Smooth muscle cell (in vitro differentiated cells): ENCODE measurements around the gene FUT9. TPM values are rescaled to one million over a fixed set of nuclear protein-coding genes. Genes with fewer than 3 reads are reported as not detected.

ENCODE experiments used
- DNase-seq: peaks from one replicate; lab custom pipeline; 2025; ENCODE audit not compliant: unreplicated experiment; lab: John Stamatoyannopoulos, UW
- H2AFZ ChIP-seq: fragments of 200-600 bp; sonication (generic); 2 replicates; pipeline ENCODE4 v1.6.0; 2016; ENCODE audit warnings: antibody characterized with exemption, low read depth, mild to moderate bottlenecking
- H3F3A ChIP-seq: fragments of 200-600 bp; sonication (generic); 2 replicates; pipeline ENCODE4 v1.6.0; 2017; ENCODE audit warnings: antibody characterized with exemption, low read depth
- H3K27ac ChIP-seq: fragments of 200-600 bp; sonication (generic); 2 replicates; pipeline ENCODE4 v1.5.1; 2016; ENCODE audit warnings: low read depth, mild to moderate bottlenecking
- H3K27me3 ChIP-seq: fragments of 200-600 bp; sonication (generic); 2 replicates; pipeline ENCODE4 v1.6.1; 2016; ENCODE audit warnings: low read depth, mild to moderate bottlenecking
- H3K36me3 ChIP-seq: fragments of 200-600 bp; sonication (generic); 2 replicates; pipeline ENCODE4 v1.5.1; 2016; ENCODE audit warnings: low read depth
- H3K4me1 ChIP-seq: fragments of 200-600 bp; sonication (generic); 2 replicates; pipeline ENCODE4 v1.5.1; 2016; ENCODE audit warnings: low read depth
- H3K4me2 ChIP-seq: fragments of 200-600 bp; sonication (generic); 2 replicates; pipeline ENCODE4 v1.6.0; 2016; ENCODE audit warnings: mild to moderate bottlenecking
- H3K4me3 ChIP-seq: fragments of 200-600 bp; sonication (generic); 2 replicates; pipeline ENCODE4 v1.5.1; 2016; ENCODE audit warnings: mild to moderate bottlenecking
- H3K79me2 ChIP-seq: fragments of 200-600 bp; sonication (generic); 2 replicates; pipeline ENCODE4 v1.6.0; 2016; ENCODE audit warnings: low read depth, mild to moderate bottlenecking
- H3K9ac ChIP-seq: fragments of 200-600 bp; sonication (generic); 2 replicates; pipeline ENCODE4 v1.6.0; 2016; ENCODE audit warnings: low read depth
- H3K9me3 ChIP-seq: fragments of 200-600 bp; sonication (generic); replicated peaks from 2 replicates; pipeline ENCODE4 v1.5.1; 2016; ENCODE audit warnings: low read depth
- H4K20me1 ChIP-seq: fragments of 200-600 bp; sonication (generic); 2 replicates; pipeline ENCODE4 v1.6.0; 2016; ENCODE audit warnings: low read depth
- WGBS: methylation state at CpG from one replicate; pipeline ENCODE4 v1.1.7; 2016; ENCODE audit warnings: low lambda C conversion rate; 5-methylcytosine and 5-hydroxymethylcytosine counted together
- polyA plus RNA-seq: library from polyadenylated mRNA; unstranded; fragments of >200 nt; fragmentation: Nextera tagmentation; extraction: Ambion mirVana; gene quantifications from 2 replicates; pipeline ENCODE4 v1.2.1, GENCODE V29; 2016
- total RNA-seq: library from RNA; depleted of rRNA; stranded (reverse); fragments of >200 nt; gene quantifications from 2 replicates; pipeline ENCODE4 v1.2.3, GENCODE V29; 2014
- TF ChIP-seq, protein P1 (sequence below): fragments of 200-600 bp; sonication (generic); IDR thresholded peaks from 2 replicates; pipeline ENCODE4 v1.5.1; 2017; ENCODE audit warnings: borderline replicate concordance, mild to moderate bottlenecking, antibody characterized with exemption; ENCODE audit not compliant: insufficient read depth, poor library complexity, severe bottlenecking

Gene FUT9
- total and polyA plus RNA-seq, 2 experiments from 2014 or later, result 0.04 TPM; not detected in 1

- no peaks in the 10 kb centered on the region for H3K79me2 ChIP-seq
- H3K27me3 ChIP-seq, result no peaks in the 10 kb centered on the region
- H3K36me3 ChIP-seq, result no peaks in the 10 kb centered on the region
- peaks cover 8% of the 10 kb centered on the region for H3K4me1 ChIP-seq
- H3K27ac ChIP-seq, result no peak overlapping the region
- WGBS, result 61% methylated on average over 2 of the region's 2 CpGs
- H4K20me1 ChIP-seq, result no peaks in the 10 kb centered on the region
- no peak overlapping the region for H3K9ac ChIP-seq
- no peak overlapping the region for H2AFZ ChIP-seq
- H3K4me3 ChIP-seq, result no peak overlapping the region
- TF ChIP-seq, protein P1, sequence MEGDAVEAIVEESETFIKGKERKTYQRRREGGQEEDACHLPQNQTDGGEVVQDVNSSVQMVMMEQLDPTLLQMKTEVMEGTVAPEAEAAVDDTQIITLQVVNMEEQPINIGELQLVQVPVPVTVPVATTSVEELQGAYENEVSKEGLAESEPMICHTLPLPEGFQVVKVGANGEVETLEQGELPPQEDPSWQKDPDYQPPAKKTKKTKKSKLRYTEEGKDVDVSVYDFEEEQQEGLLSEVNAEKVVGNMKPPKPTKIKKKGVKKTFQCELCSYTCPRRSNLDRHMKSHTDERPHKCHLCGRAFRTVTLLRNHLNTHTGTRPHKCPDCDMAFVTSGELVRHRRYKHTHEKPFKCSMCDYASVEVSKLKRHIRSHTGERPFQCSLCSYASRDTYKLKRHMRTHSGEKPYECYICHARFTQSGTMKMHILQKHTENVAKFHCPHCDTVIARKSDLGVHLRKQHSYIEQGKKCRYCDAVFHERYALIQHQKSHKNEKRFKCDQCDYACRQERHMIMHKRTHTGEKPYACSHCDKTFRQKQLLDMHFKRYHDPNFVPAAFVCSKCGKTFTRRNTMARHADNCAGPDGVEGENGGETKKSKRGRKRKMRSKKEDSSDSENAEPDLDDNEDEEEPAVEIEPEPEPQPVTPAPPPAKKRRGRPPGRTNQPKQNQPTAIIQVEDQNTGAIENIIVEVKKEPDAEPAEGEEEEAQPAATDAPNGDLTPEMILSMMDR, result no peak
- H3F3A ChIP-seq, result no peaks in the 10 kb centered on the region
- no peak overlapping the region for H3K4me2 ChIP-seq
- DNase-seq, result no peak
- no peaks in the 10 kb centered on the region for H3K9me3 ChIP-seq
These were observed 170.3 kb downstream of the FUT9 start for GRCh38 chr6:96186094-96186493.

GRCh38 chr6:96186516-96187195 is 170.9 kb downstream of the FUT9 start:
- H3K27me3 ChIP-seq, result no peaks in the 10 kb centered on the region
- no peak overlapping the region for H3K9ac ChIP-seq
- peaks cover 8% of the 10 kb centered on the region for H3K4me1 ChIP-seq
- no peak overlapping the region for H3K4me3 ChIP-seq
- peak overlapping the region; percentile 12 for H3K4me2 ChIP-seq
- H3K9me3 ChIP-seq, result no peaks in the 10 kb centered on the region
- no peaks in the 10 kb centered on the region for H3F3A ChIP-seq
- TF ChIP-seq, protein P1, result no peak
- H2AFZ ChIP-seq, result no peak overlapping the region
- H4K20me1 ChIP-seq, result no peaks in the 10 kb centered on the region
- no peaks in the 10 kb centered on the region for H3K79me2 ChIP-seq
- H3K36me3 ChIP-seq, result no peaks in the 10 kb centered on the region
- H3K27ac ChIP-seq, result peak overlapping the region; percentile 52
- WGBS, result 35% methylated on average over 2 of the region's 2 CpGs
- DNase-seq, result no peak

GRCh38 chr6:96194675-96195074 is 178.9 kb downstream of the FUT9 start:
- H3K4me2 ChIP-seq, result no peak overlapping the region
- no peak overlapping the region for H3K4me3 ChIP-seq
- H3K4me1 ChIP-seq, result no peaks in the 10 kb centered on the region
- no peaks in the 10 kb centered on the region for H3K36me3 ChIP-seq
- TF ChIP-seq, protein P1, result no peak
- H3K9ac ChIP-seq, result no peak overlapping the region
- H2AFZ ChIP-seq, result no peak overlapping the region
- H4K20me1 ChIP-seq, result no peaks in the 10 kb centered on the region
- WGBS, result 38% methylated on average over 1 of the region's 1 CpG
- H3K27ac ChIP-seq, result no peak overlapping the region
- H3K9me3 ChIP-seq, result no peaks in the 10 kb centered on the region
- no peak for DNase-seq
- H3K27me3 ChIP-seq, result no peaks in the 10 kb centered on the region
- H3K79me2 ChIP-seq, result no peaks in the 10 kb centered on the region
- no peaks in the 10 kb centered on the region for H3F3A ChIP-seq

GRCh38 chr6:96195272-96195671 is 179.5 kb downstream of the FUT9 start:
- no peak for DNase-seq
- Histone ChIP-seq H2AFZ (no peak overlapping the region), H3K79me2 (no peaks in the 10 kb centered on the region), H3K4me1 (no peaks in the 10 kb centered on the region), H3K27ac (no peak overlapping the region), H3K4me2 (no peak overlapping the region), H3K9me3 (no peaks in the 10 kb centered on the region), H3F3A (no peaks in the 10 kb centered on the region), H3K36me3 (no peaks in the 10 kb centered on the region), H3K4me3 (no peak overlapping the region), H3K9ac (no peak overlapping the region), H4K20me1 (no peaks in the 10 kb centered on the region), H3K27me3 (no peaks in the 10 kb centered on the region)
- WGBS, result 86% methylated on average over 3 of the region's 3 CpGs
- TF ChIP-seq, protein P1, result no peak
